ENCODE measurements around the gene KCNJ6.

DNA sequence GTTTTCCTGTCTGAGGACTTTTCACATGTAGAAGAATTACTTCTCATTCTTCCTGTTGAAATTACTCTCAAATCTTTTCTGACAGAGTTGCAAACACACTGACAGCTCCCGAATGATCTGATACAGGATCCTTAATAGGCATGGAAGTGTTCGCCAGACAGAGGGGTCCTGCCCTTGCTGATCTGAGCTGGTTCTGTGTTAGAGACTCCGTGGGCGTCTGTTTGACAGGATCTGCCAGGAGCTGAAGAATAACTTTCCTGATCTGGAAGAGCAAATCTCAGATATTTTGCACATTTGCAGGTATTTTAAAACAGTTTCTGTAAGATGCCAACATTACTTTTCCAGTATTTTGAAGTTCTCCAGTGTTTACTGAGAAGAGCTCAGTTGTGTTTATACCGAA is 347.3 kb downstream of the KCNJ6 start:
- TF ChIP-seq CTCF (IDR thresholded peaks at IDR 0.05 in 4 of 5, conservative IDR thresholded peaks at IDR 0.05 in 1 of 5) (no peak), POLR2A (IDR thresholded peaks at IDR 0.05) (no peak)
